Activated CD4-positive, alpha-beta T cell treated with anti-CD3 and anti-CD28 coated beads for 36 hours (primary cell): ENCODE measurements around the gene BHLHE41. TPM values are rescaled to one million over a fixed set of nuclear protein-coding genes. Genes with fewer than 3 reads are reported as not detected.
A peak's percentile ranks its signal among the peaks of the same experiment; 100 is the strongest.

Experiments
- ATAC-seq: fragments of 200-7000 bp; cut with Tn5 transposase; one replicate; pipeline ENCODE4 v1.10.0; 2021; ENCODE audit warnings: mild to moderate bottlenecking, moderate library complexity
- CTCF ChIA-PET: fragments of 350-600 bp; sonication (Branson Sonifier 250); formaldehyde crosslinking; loops from one replicate; lab custom pipeline; 2021; ENCODE audit warnings: antibody characterized with exemption; lab: Charles Lee
- POLR2A ChIA-PET: fragments of 350-600 bp; sonication (Branson Sonifier 250); formaldehyde crosslinking; loops from one replicate; lab custom pipeline; 2021; ENCODE audit warnings: antibody characterized with exemption, inconsistent platforms; lab: Charles Lee
- DNase-seq: peaks from one replicate; pipeline ENCODE4 v3.0.0-alpha.2; 2020
- H3K27ac Mint-ChIP-seq: one replicate; pipeline ENCODE4 v1.8.0; 2021; ENCODE audit warnings: mixed read lengths
- H3K27me3 Mint-ChIP-seq: one replicate; pipeline ENCODE4 v1.8.0; 2021; ENCODE audit warnings: mixed read lengths
- H3K36me3 Mint-ChIP-seq: one replicate; pipeline ENCODE4 v1.8.0; 2021; ENCODE audit warnings: low read depth, mixed read lengths
- H3K4me1 Mint-ChIP-seq: one replicate; pipeline ENCODE4 v1.8.0; 2021; ENCODE audit warnings: mixed read lengths
- H3K4me3 Mint-ChIP-seq: one replicate; pipeline ENCODE4 v1.8.0; 2021; ENCODE audit warnings: mild to moderate bottlenecking, moderate library complexity, mixed read lengths
- H3K9me3 Mint-ChIP-seq: one replicate; pipeline ENCODE4 v1.8.0; 2021; ENCODE audit warnings: low read depth, mixed read lengths
- intact Hi-C, 2 experiments: fragments of 100-400 bp; cut with DNase I in 1 of 2; cut with micrococcal nuclease in 1 of 2; formaldehyde crosslinking; loops; one replicate each; pipeline versions ENCODE4 v1.14.2 to v1.15.1; 2022 to 2024; cut with DNase I, micrococcal nuclease
- total RNA-seq, 2 experiments: library from RNA; stranded (reverse); gene quantifications; one replicate each; pipeline ENCODE4 v1.2.3, GENCODE V29; 2021

The BHLHE41 gene
- total RNA-seq, 2 experiments from 2014 or later: not detected

GRCh38 chr12:26122061-26122680 is 2.7 kb downstream of the BHLHE41 start:
- H3K36me3 Mint-ChIP-seq: no peaks in the 10 kb centered on the region
- peak overlapping the region; percentile 49 for H3K4me3 Mint-ChIP-seq
- H3K9me3 Mint-ChIP-seq: no peaks in the 10 kb centered on the region
- ChIA-PET POLR2A (no interaction called here), CTCF (interaction anchor here (0.6 to 1.6 kb wide), 4 partner anchors 11 to 1044 kb away, joined by 3 to 8 read pairs (median 6); no protein-coding TSS in a partner anchor)
- peaks cover 67% of the 10 kb centered on the region for H3K27me3 Mint-ChIP-seq
- peak; percentile 49 for DNase-seq
- ATAC-seq: no peak
- intact Hi-C loops: loop anchor here (1.0 to 10.0 kb wide), 6 partner anchors 8 to 890 kb away; partner anchors contain the start of gene TM7SF3 (in 1 of the 2)
- peaks cover 29% of the 10 kb centered on the region for H3K4me1 Mint-ChIP-seq
- no peak overlapping the region for H3K27ac Mint-ChIP-seq

DNA sequence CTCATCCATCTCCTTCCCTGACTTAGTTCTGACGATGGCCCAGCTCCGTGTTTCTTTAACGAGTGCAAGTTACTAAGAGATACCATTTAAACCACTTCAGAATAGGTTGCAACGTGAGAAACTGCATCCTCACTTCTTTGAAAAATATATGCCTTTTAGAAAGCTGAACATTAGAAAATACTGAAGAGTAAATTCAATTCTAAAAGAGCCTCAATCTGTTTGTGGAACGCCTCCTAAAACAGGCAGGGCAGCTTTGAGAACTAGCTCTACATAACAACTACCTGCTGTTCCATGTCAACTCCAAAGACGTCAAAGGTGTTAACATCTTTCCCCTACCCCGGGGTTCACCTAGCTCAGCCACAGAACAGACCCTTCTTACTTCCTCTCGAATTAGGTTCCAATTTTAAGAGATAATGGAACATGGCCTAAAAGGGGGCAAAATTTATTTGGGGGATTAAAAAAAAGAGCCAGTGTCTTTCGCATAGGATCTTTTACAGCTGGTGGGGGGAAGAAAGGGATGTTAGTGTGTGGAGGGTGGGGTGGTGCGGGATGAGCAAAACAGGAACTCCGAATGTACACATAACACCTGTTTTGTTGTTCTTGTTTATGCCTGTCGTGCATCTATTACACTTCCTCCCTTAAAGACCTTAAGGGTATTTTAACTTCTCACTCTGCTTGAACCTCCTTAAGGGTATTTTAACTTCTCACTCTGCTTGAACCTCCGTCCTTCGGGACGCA is 3.3 kb downstream of the BHLHE41 start:
- POLR2A ChIA-PET: no interaction called here
- Mint-ChIP-seq H3K9me3 (no peaks in the 10 kb centered on the region), H3K4me1 (peaks cover 26% of the 10 kb centered on the region), H3K27ac (no peak overlapping the region), H3K4me3 (peak overlapping the region; percentile 49), H3K27me3 (peaks cover 66% of the 10 kb centered on the region), H3K36me3 (no peaks in the 10 kb centered on the region)
- intact Hi-C loops: loop anchor here (1.0 to 10.0 kb wide), 6 partner anchors 7 to 891 kb away; partner anchors contain the start of gene TM7SF3 (in 1 of the 2)
- ATAC-seq: no peak
- DNase-seq: no peak
- CTCF ChIA-PET: interaction anchor here (0.6 to 1.6 kb wide), 4 partner anchors 10 to 1583 kb away, joined by 3 to 8 read pairs (median 6); no protein-coding TSS in a partner anchor

- ATAC-seq (no peak), DNase-seq (no peak)
- H3K36me3 Mint-ChIP-seq: no peaks in the 10 kb centered on the region
- H3K27me3 Mint-ChIP-seq: peaks cover 67% of the 10 kb centered on the region
- ChIA-PET CTCF (interaction anchor here (0.6 to 2.4 kb wide), 3 partner anchors 9 to 1584 kb away, joined by 3 to 5 read pairs (median 3); no protein-coding TSS in a partner anchor), POLR2A (no interaction called here)
- no peaks in the 10 kb centered on the region for H3K9me3 Mint-ChIP-seq
- intact Hi-C loops: loop anchor here (5.0 to 10.0 kb wide), 4 partner anchors 104 to 892 kb away; partner anchors contain the start of gene TM7SF3 (in 1 of the 2)
- H3K4me1 Mint-ChIP-seq: peaks cover 26% of the 10 kb centered on the region
- H3K4me3 Mint-ChIP-seq: no peak overlapping the region
- H3K27ac Mint-ChIP-seq: no peak overlapping the region
Measured at GRCh38 chr12:26120561-26121274, 4.1 kb downstream of the BHLHE41 start.

DNA sequence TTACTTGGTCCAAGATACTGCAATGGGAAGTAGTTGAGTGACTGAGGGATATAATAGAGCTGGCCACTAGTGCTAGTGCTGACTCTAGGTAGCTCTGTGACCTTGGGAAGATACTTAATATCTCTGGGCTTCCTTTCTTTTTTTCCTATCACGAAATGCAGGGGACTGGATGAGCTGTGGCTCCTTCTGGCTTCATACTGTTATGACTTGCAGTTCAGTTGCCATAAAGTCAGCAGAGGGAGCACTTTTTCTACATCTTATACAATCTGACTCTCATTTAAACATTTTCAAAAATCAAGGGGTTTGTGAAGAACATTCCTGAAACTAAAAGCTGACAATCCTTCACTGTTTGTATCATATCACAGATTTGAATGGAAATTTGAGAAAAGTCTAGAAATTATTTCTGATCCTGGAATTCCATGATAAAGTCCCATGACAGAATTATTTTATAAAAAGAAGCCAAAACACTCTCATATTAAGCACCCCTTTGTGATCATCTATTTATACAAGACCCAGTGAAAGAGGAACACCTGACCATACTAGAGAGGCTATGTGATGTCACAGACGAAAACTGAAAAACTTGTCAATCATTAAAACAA is 5.3 kb downstream of the BHLHE41 start:
- no peaks in the 10 kb centered on the region for H3K36me3 Mint-ChIP-seq
- no peak for DNase-seq
- intact Hi-C loops: loop anchor here (1.0 to 10.0 kb wide), 4 partner anchors 305 to 532 kb away; no protein-coding TSS in a partner anchor

DNA sequence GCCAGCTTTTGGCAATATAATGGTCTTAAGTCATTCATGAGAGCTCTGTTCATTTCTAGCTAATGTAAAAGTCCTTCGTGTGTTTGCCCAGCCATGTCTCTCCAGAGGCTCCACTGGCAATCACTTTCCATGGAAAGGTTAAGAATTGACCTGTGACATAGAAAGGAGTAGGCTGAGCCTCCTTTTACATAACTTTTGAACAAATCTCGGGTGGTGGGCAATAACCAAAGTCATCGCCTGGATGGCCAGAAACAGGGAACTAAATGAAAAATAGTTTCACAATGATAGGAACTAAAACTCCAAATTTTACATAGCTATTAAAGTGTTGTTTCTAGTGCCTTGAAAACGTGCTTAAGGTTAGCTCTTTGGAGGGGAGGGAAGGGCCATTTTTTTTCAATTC is 6.5 kb downstream of the BHLHE41 start:
- H3K4me3 Mint-ChIP-seq: no peak overlapping the region
- ChIA-PET CTCF (interaction anchor here (0.6 to 2.4 kb wide), 7 partner anchors 9 to 583 kb away, joined by 3 to 11 read pairs (median 5); no protein-coding TSS in a partner anchor), POLR2A (no interaction called here)
- ATAC-seq (no peak), DNase-seq (no peak)
- H3K27ac Mint-ChIP-seq: no peak overlapping the region
- H3K36me3 Mint-ChIP-seq: no peaks in the 10 kb centered on the region
- H3K4me1 Mint-ChIP-seq: peaks cover 22% of the 10 kb centered on the region
- H3K27me3 Mint-ChIP-seq: peaks cover 55% of the 10 kb centered on the region
- intact Hi-C loops: loop anchor here (5.0 to 10.0 kb wide), 3 partner anchors 306 to 406 kb away; no protein-coding TSS in a partner anchor
- H3K9me3 Mint-ChIP-seq: no peaks in the 10 kb centered on the region

More for the DNA sequence above, 5.3 kb downstream of the BHLHE41 start:
- peaks cover 63% of the 10 kb centered on the region for H3K27me3 Mint-ChIP-seq
- H3K4me3 Mint-ChIP-seq: no peak overlapping the region
- POLR2A ChIA-PET: no interaction called here
- H3K27ac Mint-ChIP-seq: no peak overlapping the region
- no peak for ATAC-seq
- peaks cover 23% of the 10 kb centered on the region for H3K4me1 Mint-ChIP-seq
- no peaks in the 10 kb centered on the region for H3K9me3 Mint-ChIP-seq
- CTCF ChIA-PET: interaction anchor here (0.7 to 2.4 kb wide), 8 partner anchors 8 to 582 kb away, joined by 3 to 11 read pairs (median 4); no protein-coding TSS in a partner anchor

DNA sequence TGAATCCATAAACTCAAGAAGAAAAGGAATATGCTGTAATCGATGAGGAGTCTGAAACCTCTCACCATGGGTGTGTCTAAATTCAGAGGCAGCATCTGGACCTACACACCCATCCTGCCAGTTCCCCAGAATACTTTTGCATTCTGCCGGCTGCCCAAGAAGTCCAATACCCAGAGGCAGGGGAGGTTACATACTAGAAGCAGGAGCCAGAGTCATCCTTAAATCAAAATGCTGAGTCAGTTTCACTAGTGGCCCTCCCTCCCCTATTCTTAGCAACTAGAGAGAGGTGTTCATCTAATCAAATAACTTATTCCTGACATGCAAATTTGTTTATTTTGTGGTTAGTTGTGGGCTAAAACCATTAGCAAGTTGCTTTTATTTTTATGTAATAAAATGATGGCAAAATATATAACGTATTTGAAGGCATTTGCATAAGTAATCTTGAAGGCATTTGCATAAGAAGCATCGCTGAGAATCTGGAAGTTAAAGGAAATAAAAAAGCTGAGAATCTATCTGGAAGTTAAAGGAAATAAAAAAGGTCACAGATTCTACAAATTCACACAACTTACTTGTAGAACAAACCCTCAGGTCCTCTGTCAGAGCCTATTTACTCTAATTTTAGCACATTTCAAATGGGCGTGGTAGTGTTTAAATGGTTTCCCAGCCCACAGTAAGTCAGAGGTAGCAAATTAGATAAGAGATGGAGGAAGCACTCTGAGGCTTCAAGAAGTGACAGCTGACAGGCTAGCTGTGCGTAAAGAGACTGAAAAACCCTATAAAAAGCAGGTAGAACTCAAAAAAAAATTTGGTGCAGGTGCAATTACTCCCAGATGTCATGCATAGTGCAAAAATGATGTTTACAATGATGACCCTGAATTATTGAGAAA is 7.8 kb downstream of the BHLHE41 start:
- no peak overlapping the region for H3K27ac Mint-ChIP-seq
- DNase-seq (no peak), ATAC-seq (no peak)
- intact Hi-C loops: loop anchor here (5.0 to 10.0 kb wide), 3 partner anchors 308 to 408 kb away; no protein-coding TSS in a partner anchor
- ChIA-PET CTCF (interaction anchor here (0.6 kb wide), 2 partner anchors 20 to 497 kb away, joined by 3 read pairs; no protein-coding TSS in a partner anchor), POLR2A (no interaction called here)
- no peaks in the 10 kb centered on the region for H3K9me3 Mint-ChIP-seq
- no peaks in the 10 kb centered on the region for H3K36me3 Mint-ChIP-seq
- H3K27me3 Mint-ChIP-seq: peaks cover 57% of the 10 kb centered on the region
- H3K4me3 Mint-ChIP-seq: no peak overlapping the region
- H3K4me1 Mint-ChIP-seq: peaks cover 17% of the 10 kb centered on the region

GRCh38 chr12:26114720-26115401 is 10.0 kb downstream of the BHLHE41 start:
- CTCF ChIA-PET: interaction anchor here (1.0 kb wide), 1 partner anchor 14 kb away, joined by 3 read pairs; no protein-coding TSS in a partner anchor
- Mint-ChIP-seq H3K9me3 (no peaks in the 10 kb centered on the region), H3K4me1 (peaks cover 11% of the 10 kb centered on the region), H3K27ac (peak overlapping the region; percentile 43), H3K4me3 (peak overlapping the region; percentile 49), H3K27me3 (peaks cover 45% of the 10 kb centered on the region), H3K36me3 (no peaks in the 10 kb centered on the region)
- intact Hi-C loops: loop anchor here (1.0 to 10.0 kb wide), 9 partner anchors 7 to 1127 kb away; partner anchors contain the start of genes FGFR1OP2 (in 1 of the 2), ITPR2 (in 1 of the 2) and STK38L (in 1 of the 2)
- DNase-seq: peak; percentile 11
- ATAC-seq: no peak
- POLR2A ChIA-PET: no interaction called here

- intact Hi-C loops: loop anchor here (1.0 to 10.0 kb wide), 8 partner anchors 8 to 1128 kb away; partner anchors contain the start of genes FGFR1OP2 (in 1 of the 2), ITPR2 (in 1 of the 2) and STK38L (in 1 of the 2)
- ChIA-PET POLR2A (no interaction called here), CTCF (no interaction called here)
- no peaks in the 10 kb centered on the region for H3K9me3 Mint-ChIP-seq
- peak overlapping the region; percentile 25 for H3K27ac Mint-ChIP-seq
- peaks cover 37% of the 10 kb centered on the region for H3K27me3 Mint-ChIP-seq
- H3K36me3 Mint-ChIP-seq: no peaks in the 10 kb centered on the region
- peaks cover 11% of the 10 kb centered on the region for H3K4me1 Mint-ChIP-seq
- peak overlapping the region; percentile 69 for H3K4me3 Mint-ChIP-seq
- ATAC-seq (peak; percentile 88), DNase-seq (peak; percentile 87)
Measured at GRCh38 chr12:26113853-26114719, 10.8 kb downstream of the BHLHE41 start.
